ENCODE data around the gene ZNF8. TPM values are rescaled to one million over a fixed set of nuclear protein-coding genes. Genes with fewer than 3 reads are reported as not detected.
"Not testable (repeated sequence)": the region's sequence is repeated elsewhere in the genome, so short reads cannot be mapped to it uniquely, and the experiment has no call there.

The ZNF8 gene
- total and polyA plus RNA-seq, 11 donors: 2.6 to 7.8 (median 5.2) TPM

DNA sequence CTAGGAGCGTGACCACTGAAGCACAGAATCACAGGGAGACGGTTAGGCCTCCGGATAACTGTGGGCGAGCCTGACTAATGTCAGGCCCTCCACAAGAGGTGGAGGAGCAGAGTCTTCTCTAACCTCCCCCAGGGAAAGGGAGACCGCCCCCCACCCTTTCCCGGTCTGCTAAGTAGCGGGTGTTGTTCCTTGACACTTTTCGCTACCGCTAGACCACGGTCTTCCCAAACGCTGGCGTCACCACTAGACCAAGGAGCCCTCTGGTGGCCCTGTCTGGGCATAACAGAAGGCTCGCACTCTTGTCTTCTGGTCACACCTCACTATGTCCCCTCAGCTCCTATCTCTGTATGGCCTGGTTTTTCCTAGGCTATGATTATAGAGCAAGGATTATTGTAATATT lies 31.9 kb downstream of the ZNF8 start:
- intact Hi-C loops (cut with DNase I): loop anchor here in 2 of 10 donors (5.0 to 10.0 kb wide), 2 partner anchors 128 to 286 kb away; partner anchors contain the start of gene ZNF274 (in 1 of the 2)
- peak in 4 of 5 donors; percentile 28 to 57 (median 42) for DNase-seq
- ATAC-seq: peak in 2 of 4 donors; percentile 39 to 49
- Histone ChIP-seq H3K36me3 (peaks cover 0 to 85% (median 80%) of the 10 kb centered on the region in 9 donors), H3K4me1 (peaks cover 0 to 16% (median 13%) of the 10 kb centered on the region in 12 donors)
- TF ChIP-seq, protein P1, sequence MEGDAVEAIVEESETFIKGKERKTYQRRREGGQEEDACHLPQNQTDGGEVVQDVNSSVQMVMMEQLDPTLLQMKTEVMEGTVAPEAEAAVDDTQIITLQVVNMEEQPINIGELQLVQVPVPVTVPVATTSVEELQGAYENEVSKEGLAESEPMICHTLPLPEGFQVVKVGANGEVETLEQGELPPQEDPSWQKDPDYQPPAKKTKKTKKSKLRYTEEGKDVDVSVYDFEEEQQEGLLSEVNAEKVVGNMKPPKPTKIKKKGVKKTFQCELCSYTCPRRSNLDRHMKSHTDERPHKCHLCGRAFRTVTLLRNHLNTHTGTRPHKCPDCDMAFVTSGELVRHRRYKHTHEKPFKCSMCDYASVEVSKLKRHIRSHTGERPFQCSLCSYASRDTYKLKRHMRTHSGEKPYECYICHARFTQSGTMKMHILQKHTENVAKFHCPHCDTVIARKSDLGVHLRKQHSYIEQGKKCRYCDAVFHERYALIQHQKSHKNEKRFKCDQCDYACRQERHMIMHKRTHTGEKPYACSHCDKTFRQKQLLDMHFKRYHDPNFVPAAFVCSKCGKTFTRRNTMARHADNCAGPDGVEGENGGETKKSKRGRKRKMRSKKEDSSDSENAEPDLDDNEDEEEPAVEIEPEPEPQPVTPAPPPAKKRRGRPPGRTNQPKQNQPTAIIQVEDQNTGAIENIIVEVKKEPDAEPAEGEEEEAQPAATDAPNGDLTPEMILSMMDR (IDR thresholded peaks at IDR 0.05): peak; percentile 40 to 70 (median 58)
- 39 to 52% (median 43%) methylated on average over 12 to 13 of the region's 13 CpGs for WGBS, 4 donors
- not testable (repeated sequence) for H3K4me3 ChIP-seq, H3K27ac ChIP-seq, H3K27me3 ChIP-seq, H3K9me3 ChIP-seq

DNA sequence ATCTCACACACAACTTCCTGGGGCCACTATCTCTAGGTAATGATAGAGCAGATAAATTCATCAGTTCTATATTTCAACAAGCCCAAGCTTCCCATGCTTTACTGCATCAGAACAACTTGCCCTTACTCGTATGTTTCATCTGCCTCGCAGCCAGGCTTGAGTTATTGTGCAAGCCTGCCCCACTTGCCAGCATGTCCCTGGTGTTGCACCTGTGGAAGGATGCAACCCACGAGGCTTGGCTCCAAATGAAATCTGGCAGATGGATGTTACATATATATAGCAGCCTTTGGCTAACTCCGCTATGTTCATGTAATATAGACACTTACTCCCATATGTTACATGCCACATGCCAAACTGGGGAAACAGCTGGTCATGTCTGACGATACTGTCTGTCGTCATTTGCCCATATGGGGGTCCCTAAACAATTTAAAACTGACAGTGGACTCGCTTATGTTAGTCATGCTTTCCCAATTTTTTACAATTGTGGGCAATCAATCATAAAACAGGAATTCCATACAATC lies 32.6 kb downstream of the ZNF8 start:
- DNase-seq (no peak), ATAC-seq (no peak)
- H3K36me3 ChIP-seq: peaks cover 0 to 92% (median 82%) of the 10 kb centered on the region in 9 donors
- H3K27me3 ChIP-seq: no peaks in the 10 kb centered on the region
- H3K4me3 ChIP-seq: no peak overlapping the region
- intact Hi-C loops (cut with DNase I): loop anchor here in 2 of 10 donors (5.0 to 10.0 kb wide), 2 partner anchors 129 to 287 kb away; partner anchors contain the start of gene ZNF274 (in 1 of the 2)
- H3K4me1 ChIP-seq: peaks cover 0 to 9% (median 5%) of the 10 kb centered on the region in 12 donors
- TF ChIP-seq, protein P1 (IDR thresholded peaks at IDR 0.05): no peak
- no peak for TF ChIP-seq POLR2A (IDR thresholded peaks at IDR 0.05)
- no peak overlapping the region for H3K27ac ChIP-seq
- H3K9me3 ChIP-seq: no peaks in the 10 kb centered on the region
- WGBS, 4 donors: 90 to 95% (median 90%) methylated on average over 7 of the region's 7 CpGs

DNA sequence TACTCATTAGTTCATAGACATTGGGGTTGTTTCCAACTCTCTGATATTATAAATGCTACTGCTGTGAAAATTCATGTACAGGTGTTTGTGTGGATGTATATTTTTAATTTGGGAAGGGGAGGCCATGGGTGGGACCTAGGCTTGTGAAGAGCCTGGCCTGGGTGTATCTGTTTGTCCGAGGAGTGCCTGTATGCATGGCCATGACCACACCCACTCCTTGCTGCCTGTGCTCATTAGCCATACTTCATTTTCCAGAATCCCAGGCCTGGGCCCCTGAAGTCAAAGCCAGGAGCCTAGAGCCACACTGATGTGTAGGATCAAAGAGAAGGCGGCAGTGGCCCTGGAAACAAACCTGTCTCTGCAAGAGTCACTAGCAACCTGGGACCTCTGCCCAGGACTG lies 36.8 kb downstream of the ZNF8 start:
- TF ChIP-seq, protein P1 (IDR thresholded peaks at IDR 0.05): no peak
- no peak for TF ChIP-seq POLR2A (IDR thresholded peaks at IDR 0.05)
- Histone ChIP-seq H3K27me3 (no peaks in the 10 kb centered on the region), H3K4me3 (no peak overlapping the region), H3K27ac (no peak overlapping the region), H3K36me3 (peaks cover 0 to 57% (median 51%) of the 10 kb centered on the region in 9 donors), H3K4me1 (peaks cover 0 to 1% (median 0%) of the 10 kb centered on the region in 12 donors), H3K9me3 (no peaks in the 10 kb centered on the region)
- 94 to 98% (median 95%) methylated on average over 2 of the region's 2 CpGs for WGBS, 4 donors
- ATAC-seq: no peak
- DNase-seq: no peak
- intact Hi-C loops (cut with DNase I): loop anchor here in 1 of 10 donors (10.0 kb wide), 1 partner anchor 291 kb away; no protein-coding TSS in a partner anchor

DNA sequence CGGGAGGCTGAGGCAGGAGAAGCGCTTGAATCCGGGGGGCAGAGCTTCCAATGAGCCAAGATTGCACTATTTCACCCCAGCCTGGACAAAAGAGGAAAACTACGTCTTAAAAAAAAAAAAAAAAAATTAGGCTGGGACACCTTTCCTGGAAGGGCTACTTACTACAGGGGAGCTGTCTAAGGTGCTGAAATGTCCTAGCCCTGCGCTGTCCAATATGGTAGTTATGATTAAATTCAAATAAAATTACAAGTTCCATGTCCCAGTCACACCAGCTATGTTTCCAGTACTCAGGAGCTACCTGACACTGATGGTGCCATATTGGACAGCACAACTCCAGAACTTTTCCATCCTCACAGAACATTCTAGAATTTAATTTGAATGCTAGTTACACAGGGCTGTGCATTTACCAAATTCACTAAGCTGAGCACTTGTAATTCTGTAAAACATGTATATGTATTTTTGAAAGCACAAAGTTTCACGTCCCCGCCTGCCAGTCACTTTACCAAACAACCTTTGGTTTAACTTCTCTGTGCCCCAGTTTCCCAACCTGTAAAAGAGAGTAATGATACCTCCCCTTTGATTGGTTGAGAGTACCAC lies 38.8 kb downstream of the ZNF8 start:
- H3K9me3 ChIP-seq: no peaks in the 10 kb centered on the region
- peaks cover 0 to 47% (median 40%) of the 10 kb centered on the region in 9 donors for H3K36me3 ChIP-seq
- H3K27ac ChIP-seq: no peak overlapping the region
- TF ChIP-seq, protein P1 (IDR thresholded peaks at IDR 0.05): no peak
- no peak for TF ChIP-seq POLR2A (IDR thresholded peaks at IDR 0.05)
- ATAC-seq (peak in 1 of 4 donors; percentile 21), DNase-seq (no peak)
- WGBS, 4 donors: 56 to 66% (median 63%) methylated on average over 7 of the region's 7 CpGs
- no peak overlapping the region for H3K4me3 ChIP-seq
- no peaks in the 10 kb centered on the region for H3K4me1 ChIP-seq
- no peaks in the 10 kb centered on the region for H3K27me3 ChIP-seq
- intact Hi-C loops (cut with DNase I): loop anchor here in 1 of 10 donors (10.0 kb wide), 1 partner anchor 293 kb away; no protein-coding TSS in a partner anchor

All from heart left ventricle (tissue), 16 donors.